HG02588 (cell line): Measurements from ENCODE around the gene KRTAP20-1.

Experiments
- ATAC-seq: cut with Tn5 transposase; IDR thresholded peaks from one replicate; pipeline ENCODE4 v1.9.1; 2021; ENCODE audit warnings: mild to moderate bottlenecking, moderate library complexity; ENCODE audit not compliant: unreplicated experiment

Gene KRTAP20-1, protein sequence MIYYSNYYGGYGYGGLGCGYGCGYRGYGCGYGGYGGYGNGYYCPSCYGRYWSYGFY

DNA sequence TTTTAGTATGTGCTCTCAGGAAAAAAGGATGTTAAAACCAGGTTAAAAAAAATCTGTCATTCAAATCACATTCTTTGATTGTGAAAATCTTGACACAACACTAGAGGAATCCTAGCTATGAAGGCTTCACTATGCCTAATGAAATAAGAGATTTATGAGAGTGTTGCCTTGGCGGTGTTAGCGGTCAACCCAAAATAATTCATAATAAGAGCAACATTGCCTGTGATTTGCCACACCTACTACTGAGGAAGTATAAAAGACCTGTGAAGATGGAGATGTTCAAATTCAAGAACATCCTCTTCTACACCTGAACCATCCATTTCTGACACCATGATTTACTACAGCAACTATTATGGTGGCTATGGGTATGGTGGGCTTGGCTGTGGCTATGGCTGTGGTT is at the start of gene KRTAP20-1:
TSS of gene KRTAP20-1 (plus strand) at position 301 of the 400 bp plus-strand sequence. CDS start at position 331, 30 bp downstream.
- no peak for ATAC-seq

DNA sequence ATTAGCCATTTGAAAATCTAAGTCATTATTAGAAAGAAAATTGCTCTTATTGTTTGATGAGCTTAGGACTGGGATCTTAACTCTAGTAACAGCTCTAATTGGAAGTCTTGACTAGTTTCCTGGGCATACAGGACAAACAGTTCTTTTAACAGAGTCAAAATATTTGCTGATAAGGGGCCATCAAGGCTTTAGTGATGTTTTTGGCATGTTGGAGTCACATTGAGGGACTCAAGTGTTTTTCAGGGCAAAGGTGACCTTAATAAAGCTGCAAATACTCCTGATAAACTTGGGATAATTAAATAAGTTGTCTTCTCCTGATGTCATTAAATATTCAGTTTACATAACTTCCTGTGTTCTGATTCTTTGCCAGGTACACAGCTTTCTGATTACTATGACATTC is 48.6 kb upstream of the KRTAP20-1 start:
- ATAC-seq = no peak

DNA sequence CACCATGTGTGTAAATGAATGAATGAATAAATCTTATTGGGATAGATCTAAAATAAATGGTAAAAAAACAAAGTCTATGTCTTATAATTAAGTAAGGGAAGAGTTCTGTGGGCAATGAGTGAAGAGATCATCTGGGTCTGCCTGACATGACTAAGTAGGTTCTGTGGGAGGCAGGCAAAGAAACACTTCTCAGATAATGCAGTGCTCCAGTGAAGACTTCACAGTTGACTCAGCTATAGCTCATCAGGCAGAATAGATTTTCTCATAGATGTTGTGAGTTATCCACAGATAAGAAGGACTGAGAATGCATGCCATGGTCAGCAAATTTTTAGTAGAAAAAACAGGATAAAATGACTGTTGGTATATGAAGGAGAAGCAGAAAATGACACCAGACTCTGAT is 38.5 kb upstream of the KRTAP20-1 start:
- no peak for ATAC-seq

DNA sequence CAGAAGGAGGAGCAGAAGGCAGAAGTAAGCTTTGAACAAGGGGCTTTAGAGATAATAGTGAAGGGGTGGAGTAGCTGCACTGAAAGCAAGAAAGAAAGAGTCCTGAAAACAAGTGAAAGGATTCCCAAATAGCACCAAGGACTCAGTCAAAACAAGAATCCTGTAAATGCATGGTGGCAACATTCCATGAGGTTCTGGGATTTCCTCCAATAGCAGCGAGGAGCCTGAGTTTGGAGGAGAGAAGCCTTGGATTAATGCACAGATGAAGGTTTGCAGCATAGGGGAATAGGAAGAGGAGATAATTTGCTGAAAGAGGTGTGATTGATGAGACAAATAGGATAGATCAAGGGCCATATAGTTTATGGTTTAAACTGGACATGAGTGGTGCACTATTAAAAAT is 36.9 kb upstream of the KRTAP20-1 start:
- ATAC-seq = no peak

DNA sequence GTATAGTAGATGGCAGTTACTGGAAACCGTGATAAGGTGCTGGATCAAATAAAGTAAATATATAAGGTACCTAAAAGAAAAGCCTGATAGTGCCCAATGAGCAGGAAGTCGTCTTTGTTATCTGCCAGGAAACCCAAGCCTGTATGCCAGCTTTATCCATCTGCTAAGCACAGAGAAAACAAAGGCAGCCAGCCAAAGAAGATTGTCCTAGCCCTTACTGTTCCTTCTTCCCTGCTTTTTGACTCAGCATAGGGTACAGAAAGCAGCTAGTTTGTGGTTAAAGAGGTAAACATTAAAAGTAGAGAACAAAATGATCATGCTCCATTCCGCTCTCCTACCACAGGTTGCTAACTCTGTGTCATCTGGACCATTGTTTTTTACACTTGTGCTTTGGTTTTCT is 36.1 kb upstream of the KRTAP20-1 start:
- ATAC-seq = no peak

DNA sequence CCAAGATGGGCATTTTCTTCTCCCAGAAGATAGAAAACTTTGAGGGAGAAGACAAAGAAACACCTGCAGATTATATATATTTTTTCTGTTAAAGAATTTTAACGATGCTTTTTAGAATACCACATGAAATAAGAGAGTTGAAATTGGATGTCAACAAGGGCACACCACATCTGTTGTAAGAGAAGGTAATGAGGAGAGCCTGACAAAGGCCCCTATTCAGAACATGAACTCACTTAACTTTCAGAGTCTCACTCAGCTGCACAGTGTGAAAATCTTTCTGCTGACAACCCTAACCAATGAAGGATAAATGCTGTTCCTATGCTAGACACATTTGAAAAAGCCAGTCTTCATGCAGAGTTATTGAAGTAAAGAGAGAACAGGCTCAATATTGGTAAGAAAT is 33.4 kb upstream of the KRTAP20-1 start:
- ATAC-seq = no peak

DNA sequence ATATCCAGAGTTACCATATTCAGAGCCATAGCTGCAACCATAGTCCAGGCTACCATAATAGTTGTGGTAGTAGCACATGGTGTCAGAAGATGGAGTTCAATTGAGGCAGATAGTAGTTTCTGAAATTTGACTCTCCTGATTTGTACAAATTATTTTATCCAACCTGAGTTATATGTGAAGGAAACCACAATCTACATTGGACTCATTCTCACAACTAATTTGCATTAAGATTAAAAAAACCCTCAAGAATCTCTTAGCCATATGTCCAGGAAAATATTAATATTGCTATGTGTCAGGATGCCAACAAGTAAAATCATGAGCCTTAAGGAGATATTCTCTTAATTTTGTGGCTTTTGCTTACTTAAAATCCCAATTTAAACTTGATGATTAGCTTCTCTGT is 25.9 kb upstream of the KRTAP20-1 start, which contains the start of gene KRTAP22-2:
TSS of gene KRTAP22-2 (minus strand) at position 101 of the 400 bp plus-strand sequence.
- no peak for ATAC-seq

DNA sequence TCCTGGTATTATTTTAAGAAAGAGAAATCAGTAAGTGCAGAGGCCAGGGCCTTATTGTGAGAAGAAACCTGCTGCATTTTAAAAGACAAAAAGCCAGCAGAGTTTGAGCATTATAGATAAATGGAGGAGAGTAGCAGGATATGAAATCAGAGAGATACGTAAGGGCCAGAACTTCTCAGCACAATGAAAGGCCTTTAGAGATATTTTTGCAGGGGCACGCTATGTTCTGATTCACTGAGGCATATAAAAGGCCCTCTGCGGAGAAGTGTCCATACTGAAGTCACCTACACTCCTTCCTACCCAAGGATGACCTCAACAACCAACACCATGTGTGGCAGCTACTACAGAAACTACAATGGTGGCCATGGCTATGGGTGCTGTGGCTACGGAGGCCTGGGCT is 24.1 kb upstream of the KRTAP20-1 start, which contains the start of gene KRTAP6-3:
TSS of gene KRTAP6-3 (plus strand) at position 301 of the 400 bp plus-strand sequence. CDS start at position 307, 6 bp downstream.
- no peak for ATAC-seq

DNA sequence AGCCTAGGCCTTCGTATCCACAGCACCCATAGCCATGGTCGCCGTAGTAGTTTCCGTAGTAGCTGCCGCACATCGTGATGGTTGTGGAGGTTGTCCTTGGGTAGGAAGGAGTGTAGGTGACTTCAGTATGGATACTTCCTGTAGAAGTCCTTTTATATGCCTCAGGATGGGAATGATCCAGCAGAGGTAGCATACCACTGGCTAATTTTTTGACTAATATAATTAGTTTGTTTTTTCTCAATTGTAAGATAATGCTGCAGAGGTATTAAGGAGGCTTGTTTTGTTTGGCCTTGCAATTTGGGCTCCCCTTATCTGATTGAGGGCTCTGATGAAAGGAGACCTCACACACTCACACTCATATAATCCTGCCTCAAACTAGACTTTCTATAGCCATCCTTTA is 17.4 kb upstream of the KRTAP20-1 start, which contains the start of gene KRTAP6-2:
TSS of gene KRTAP6-2 (minus strand) at position 101 of the 400 bp plus-strand sequence. CDS start at position 73, 28 bp downstream.
- no peak for ATAC-seq

DNA sequence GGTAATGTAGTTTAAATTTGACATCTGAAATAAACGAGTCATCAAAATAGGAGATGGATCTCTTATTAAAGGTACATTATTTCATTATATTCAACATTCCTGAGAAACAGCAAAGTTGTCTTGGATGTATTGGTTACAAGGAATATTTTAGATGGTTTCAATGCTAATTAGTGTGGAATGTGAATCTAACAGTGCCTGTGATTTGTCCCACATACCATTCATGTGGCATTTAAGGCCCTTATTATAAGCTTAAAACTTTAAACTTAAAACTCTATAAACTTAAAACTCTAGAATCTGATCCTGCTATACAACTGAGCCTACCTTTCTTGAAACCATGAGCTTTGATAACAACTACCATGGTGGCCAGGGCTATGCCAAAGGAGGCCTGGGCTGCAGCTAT is 15.4 kb upstream of the KRTAP20-1 start, which contains the start of gene KRTAP22-1:
TSS of gene KRTAP22-1 (plus strand) at position 301 of the 400 bp plus-strand sequence.
- ATAC-seq = no peak

DNA sequence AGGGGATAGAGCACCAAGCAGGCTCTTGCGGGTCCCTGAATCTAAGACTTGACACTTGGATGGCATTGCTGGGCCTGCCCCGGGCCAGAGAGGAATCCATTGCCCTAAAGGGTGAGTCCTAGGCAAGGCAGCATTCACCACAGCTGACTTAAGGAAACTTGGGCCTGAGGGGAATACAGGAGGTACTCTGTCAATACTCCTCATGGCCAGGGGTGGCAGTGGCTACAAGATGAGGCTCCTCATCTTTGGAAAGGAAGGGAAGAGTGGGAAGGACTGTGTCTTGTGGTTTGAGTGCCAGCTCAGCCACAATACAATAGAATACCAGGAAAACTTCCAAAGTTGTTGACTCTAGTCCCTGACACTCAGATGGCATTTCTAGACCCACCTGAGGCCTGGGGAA is 10.3 kb upstream of the KRTAP20-1 start:
- no peak for ATAC-seq

DNA sequence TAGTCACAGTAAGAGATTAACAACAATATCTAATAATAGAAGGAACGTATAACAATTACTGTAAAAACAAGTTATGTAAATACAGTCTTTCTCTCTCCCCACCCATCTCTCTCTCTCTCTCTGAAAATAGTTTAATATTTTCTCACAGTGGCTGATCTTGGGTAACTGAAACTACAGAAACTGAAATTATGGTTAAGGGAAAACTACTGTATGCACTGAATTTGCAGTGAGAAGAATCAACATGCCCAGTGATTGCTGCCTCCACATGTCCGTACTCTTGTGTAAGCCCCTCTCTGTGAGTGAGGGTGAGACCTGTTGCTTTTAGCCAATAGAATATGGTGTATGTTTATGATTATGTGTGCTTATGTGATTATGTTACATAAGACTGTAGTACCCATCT is 4.1 kb upstream of the KRTAP20-1 start:
- ATAC-seq = no peak

DNA sequence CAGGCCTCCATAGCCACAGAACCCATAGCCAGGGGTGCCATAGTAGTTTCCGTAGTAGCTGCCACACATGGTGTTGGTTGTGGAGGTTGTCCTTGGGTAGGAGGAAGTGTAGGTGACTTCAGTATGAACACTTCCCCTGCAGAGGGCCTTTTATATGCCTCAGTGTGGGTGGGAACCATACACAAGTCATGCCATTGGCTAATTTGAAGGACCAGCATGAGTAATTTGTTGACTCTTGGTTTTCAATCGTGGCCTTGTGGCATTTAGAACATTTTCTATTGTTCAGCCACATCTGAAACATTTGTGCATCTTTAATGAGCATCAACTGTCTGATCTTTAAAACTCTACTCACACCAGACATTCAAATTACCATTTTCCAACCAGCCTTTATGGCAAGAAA is 2.4 kb upstream of the KRTAP20-1 start, which contains the start of gene KRTAP6-1:
TSS of gene KRTAP6-1 (minus strand) at position 95 of the 400 bp plus-strand sequence. CDS start at position 69, 26 bp downstream.
- ATAC-seq = no peak

DNA sequence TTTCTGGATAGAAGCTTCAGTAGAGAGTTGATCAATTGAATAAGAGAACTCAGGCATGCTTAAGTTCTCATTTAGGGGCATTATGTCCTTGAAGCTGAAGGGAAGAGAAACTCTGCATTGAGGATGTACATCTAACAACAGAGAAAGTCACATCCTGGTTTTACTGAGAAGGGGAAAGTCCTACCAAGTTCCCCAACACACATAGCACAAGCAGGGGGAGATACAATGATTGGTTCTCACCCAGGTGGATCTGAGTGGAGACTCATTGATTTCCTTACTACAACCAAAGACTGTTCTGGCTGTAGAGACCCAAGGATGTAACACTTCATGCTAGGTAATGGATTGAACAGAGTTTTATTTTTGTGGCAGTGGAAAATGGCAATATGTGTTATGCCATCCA is 1.0 kb upstream of the KRTAP20-1 start:
- ATAC-seq = no peak

DNA sequence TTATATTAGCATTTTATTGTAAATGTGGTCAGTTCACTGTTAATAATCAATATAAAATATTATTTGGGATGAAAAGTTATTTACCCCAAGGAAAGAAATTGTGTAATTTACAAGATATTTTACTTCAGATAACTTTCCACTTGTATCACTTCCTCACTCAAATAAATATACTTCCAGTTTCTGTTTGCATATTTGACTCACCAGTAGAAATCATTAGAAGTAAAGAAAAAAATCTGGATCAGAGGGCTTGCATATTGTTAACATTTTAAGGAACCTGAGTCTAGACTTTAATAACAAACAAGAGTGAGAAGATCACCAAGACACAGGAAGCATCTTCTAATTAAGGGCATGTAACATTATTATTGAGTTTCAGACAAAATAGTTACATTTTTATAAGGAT is 3.9 kb downstream of the KRTAP20-1 start:
- no peak for ATAC-seq

DNA sequence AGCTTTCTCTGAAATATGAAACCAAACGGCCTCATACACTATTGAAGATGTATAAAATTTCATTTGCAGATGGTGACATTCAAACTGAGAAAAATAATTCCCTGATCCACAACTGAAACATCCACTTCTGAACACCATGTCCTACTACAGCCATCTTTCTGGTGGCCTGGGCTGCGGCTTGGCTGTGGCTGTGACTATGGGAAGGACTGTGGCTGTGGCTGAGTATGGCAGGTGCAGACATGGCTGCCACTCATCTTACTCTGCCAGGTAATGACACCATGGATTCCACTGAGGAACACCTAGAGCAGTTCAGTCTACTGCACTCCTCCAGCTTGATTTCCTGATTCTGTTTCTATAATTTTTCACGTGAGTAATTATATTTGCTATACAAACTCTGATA is 4.3 kb downstream of the KRTAP20-1 start, which contains the start of gene KRTAP20-4:
TSS of gene KRTAP20-4 (plus strand) at position 106 of the 400 bp plus-strand sequence.
- ATAC-seq = no peak

DNA sequence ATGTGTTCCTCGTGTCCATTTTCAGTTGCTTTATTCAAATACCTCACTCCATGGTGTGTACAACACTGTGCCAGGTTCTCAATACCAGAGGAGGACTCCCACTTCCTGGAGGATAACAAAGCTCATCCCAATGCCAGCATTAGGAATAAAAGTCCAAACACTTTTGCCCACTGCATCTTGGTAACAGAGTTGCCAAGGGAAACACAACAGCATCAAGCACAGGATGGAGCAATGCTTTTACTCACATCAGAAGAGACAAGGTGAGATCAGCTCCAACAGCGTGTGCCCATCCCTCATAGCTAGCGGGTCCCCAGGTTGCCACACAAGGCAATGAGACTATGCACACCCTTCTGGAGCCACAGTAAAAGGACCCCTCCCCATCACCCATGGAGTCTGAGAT is 7.1 kb downstream of the KRTAP20-1 start:
- no peak for ATAC-seq

DNA sequence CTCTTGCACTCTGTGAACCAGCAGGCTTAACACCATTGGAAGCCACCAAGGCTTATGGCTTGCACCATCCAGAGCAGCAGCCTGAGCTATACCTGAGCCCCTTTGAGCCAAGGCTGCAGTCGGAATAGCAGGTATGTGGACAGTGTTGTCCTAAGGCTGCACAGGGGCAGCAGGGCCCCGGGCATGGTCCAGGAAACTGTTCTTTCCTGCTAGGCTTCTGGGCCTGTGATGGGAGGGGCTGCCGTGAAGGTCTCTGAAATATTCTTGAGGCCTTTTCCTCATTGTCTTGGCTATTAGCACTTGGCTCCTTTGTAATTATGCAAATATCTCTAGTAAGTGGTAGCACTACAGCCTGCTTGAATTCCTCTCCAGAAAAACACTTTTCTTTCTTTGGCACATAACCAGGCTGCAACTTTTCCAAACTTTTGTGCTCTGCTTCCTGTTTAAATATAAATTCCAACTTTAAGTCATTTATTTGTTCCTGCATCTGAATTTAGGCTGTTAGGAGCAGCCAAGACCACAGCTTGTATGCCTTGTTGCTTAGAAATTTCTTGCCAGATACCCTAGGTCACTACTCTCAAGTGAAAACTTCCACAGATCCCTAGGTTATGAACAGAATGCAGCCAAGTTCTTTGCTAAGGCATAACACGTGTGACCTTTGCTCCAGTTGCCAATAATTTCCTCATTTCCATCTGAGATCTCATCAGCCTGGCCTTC is 9.4 kb downstream of the KRTAP20-1 start:
- ATAC-seq = no peak

DNA sequence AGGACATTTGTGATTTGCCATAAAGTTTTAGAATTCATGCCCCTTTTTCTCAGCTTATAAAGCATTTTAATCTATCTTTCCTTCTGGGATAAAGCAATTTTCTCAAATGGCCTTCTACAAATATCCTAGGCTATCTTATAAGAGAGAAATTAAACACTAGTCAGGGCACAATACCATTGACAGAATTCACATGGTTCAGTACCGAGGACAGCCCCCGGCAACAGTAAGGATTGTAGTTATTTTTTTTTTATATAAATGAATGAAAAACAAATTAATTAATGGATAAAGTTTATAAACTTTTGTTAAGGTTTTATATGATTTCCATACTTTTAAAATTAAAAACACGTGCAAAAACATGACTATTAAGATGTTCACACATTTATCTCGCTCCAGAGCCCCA is 11.9 kb downstream of the KRTAP20-1 start:
- ATAC-seq = no peak

DNA sequence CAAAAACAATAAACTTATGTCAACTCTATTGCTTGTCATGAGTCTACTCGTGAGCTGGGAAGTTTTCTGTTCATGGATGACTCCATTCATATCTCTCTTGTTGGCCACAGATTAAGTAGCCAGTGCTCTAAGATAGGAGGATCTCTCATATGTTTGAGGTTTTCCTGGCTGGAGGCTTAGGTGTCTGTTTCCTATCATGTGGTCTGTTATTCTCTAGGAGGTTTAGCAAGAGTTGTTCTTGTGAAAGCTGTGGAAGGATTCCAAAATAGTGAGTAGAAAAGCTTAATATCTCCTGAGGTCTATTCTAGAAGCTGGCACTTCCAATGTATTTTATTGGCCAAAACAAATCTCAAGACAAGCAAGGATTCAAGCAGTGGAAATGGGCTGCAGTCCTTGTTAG is 13.0 kb downstream of the KRTAP20-1 start:
- ATAC-seq = no peak

DNA sequence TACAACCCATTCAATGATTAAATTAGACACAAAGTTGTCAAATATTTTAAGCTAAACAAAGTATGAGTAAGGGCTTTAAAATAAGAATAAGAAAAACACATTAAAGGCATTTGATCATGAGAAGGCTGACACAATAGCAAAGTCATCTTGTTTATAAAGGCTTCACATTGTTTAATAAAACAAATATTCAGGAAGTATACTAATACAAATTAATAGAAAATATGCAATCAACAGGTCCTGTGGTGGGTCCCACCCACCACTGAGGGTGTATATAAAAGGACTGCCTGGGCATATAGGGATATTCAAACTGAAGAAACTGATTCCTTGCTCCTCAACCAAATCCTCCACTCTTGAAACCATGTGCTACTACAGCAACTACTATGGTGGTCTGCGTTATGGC is 18.7 kb downstream of the KRTAP20-1 start, which contains the start of gene KRTAP20-2:
TSS of gene KRTAP20-2 (plus strand) at position 301 of the 400 bp plus-strand sequence. CDS start at position 359, 58 bp downstream.
- ATAC-seq = no peak

DNA sequence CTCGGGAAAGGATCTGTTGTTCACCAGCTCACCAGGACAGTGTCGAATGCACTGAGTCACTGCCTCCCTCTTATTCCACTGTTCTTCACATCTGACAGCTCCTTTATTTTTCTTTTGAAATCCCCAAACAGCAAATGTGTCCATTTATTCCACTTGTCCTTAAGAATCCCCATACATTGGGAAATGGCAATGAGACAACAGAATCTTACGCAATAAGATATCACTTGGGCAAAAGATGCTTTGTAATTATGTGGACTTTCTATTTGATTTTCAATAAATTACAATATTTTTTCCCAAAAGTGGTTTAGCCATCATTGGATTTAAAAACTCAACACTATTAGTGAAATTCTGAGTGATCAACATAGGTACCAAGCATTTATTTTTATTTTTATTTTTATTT is 22.5 kb downstream of the KRTAP20-1 start:
- no peak for ATAC-seq
